Measurements from ENCODE around the gene GRIN3B.

The GRIN3B gene

GRCh38 chr19:1009041-1009980 lies 9.1 kb downstream of the GRIN3B start:
- DNase-seq: no peak

GRCh38 chr19:1009981-1010538 lies 9.8 kb downstream of the GRIN3B start:
- DNase-seq: no peak

GRCh38 chr19:1010586-1011510 lies 10.6 kb downstream of the GRIN3B start:
- DNase-seq: no peak

GRCh38 chr19:1011831-1012333 lies 11.7 kb downstream of the GRIN3B start:
- DNase-seq: no peak

- no peak for DNase-seq
Measured at GRCh38 chr19:1012334-1012733, 12.1 kb downstream of the GRIN3B start.

GRCh38 chr19:1013218-1013617 lies 13.0 kb downstream of the GRIN3B start:
- DNase-seq: no peak

- no peak for DNase-seq
Measured at GRCh38 chr19:1014161-1015060, 14.2 kb downstream of the GRIN3B start.

- no peak for DNase-seq
Measured at GRCh38 chr19:1015061-1015781, 15.0 kb downstream of the GRIN3B start.

- DNase-seq: no peak
Measured at GRCh38 chr19:1015782-1016646, 15.8 kb downstream of the GRIN3B start.

GRCh38 chr19:1016647-1017114 lies 16.5 kb downstream of the GRIN3B start:
- no peak for DNase-seq

- no peak for DNase-seq
Measured at GRCh38 chr19:1017115-1017905, 17.1 kb downstream of the GRIN3B start.

- no peak for DNase-seq
Measured at GRCh38 chr19:1017906-1018305, 17.7 kb downstream of the GRIN3B start.

- peak; percentile 79 for DNase-seq
Measured at GRCh38 chr19:1018393-1018792, 18.2 kb downstream of the GRIN3B start.

GRCh38 chr19:1018932-1019615 lies 18.9 kb downstream of the GRIN3B start:
- DNase-seq: no peak

GRCh38 chr19:1019616-1019961 lies 19.4 kb downstream of the GRIN3B start:
- DNase-seq: no peak

- DNase-seq: peak; percentile 64
Measured at GRCh38 chr19:1019980-1020867, 20.0 kb downstream of the GRIN3B start.

GRCh38 chr19:1020868-1021425 lies 20.7 kb downstream of the GRIN3B start, which contains the start of gene TMEM259:
TMEM259 (minus strand) TSS chr19:1021123; CDS start chr19:1020996, 127 bp downstream.
- DNase-seq: peak; percentile 99
